Fibroblast of skin of left quadriceps (primary cell): ENCODE results near the gene MS4A4E.
"Not testable (repeated sequence)": the region's sequence is repeated elsewhere in the genome, so short reads cannot be mapped to it uniquely, and the experiment has no call there.

Experiments used
- DNase-seq, 2 experiments: peaks; one replicate each; pipeline ENCODE4 v3.0.0-alpha.2; 2013; ENCODE audit warnings: low read depth in 2 of 2

The MS4A4E gene

DNA sequence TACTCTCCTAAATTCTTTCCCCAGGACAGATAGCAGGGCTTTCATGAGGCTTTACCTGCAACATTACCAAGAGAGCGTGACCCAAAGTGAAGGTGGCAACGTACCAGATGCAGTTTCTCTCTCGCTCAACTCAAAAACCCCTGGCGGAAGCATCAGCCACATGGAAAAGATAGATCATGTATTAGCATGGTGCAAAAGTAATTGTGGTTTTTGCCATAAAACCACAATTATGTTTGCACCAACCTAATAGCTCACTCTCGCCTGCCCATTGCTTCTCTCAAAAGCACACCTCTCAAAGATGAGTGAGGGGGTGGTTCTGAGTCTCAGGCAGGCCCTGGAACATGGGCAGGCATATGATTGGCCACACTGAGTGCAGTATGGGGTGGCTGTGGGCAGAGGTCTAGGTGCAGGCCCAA lies 67.1 kb downstream of the MS4A4E start:
- no peak for DNase-seq

DNA sequence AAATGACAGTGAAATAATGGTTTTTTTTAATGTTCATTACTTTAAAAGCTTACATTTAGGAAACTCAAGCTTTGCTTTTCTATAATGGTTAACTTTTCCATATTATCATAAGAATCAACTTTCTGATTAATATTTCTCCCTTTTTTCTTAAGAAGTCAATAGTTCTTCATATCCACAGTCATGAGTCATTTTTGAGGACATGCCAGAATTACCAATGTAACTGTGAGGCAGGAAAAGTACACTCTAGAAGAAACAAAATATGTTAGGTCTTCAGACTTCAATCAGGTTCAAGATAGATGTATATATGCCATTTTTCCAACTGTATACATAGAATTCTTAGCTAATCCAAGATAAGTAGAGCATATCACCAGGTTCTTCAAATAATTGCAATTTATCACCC lies 70.9 kb downstream of the MS4A4E start:
- DNase-seq, result no peak

DNA sequence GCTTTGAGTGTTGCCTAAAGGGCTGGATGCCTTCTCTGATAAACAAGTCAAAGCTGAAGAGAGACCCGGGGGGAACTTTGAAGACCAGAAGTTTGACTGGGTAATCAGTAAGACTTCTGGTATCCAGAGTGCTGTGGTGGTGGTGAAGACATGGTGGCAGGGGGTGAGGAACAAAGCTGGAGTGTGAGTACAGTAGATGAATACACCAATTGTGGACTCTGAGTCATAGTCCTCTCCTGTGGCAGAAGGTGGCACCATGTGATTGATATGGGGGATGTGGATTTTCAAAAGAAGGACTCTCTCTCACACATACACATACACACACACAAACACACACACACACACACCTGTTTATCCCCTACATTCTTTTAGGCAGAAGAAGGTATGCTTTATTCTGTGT lies 72.4 kb downstream of the MS4A4E start:
- DNase-seq, result no peak

DNA sequence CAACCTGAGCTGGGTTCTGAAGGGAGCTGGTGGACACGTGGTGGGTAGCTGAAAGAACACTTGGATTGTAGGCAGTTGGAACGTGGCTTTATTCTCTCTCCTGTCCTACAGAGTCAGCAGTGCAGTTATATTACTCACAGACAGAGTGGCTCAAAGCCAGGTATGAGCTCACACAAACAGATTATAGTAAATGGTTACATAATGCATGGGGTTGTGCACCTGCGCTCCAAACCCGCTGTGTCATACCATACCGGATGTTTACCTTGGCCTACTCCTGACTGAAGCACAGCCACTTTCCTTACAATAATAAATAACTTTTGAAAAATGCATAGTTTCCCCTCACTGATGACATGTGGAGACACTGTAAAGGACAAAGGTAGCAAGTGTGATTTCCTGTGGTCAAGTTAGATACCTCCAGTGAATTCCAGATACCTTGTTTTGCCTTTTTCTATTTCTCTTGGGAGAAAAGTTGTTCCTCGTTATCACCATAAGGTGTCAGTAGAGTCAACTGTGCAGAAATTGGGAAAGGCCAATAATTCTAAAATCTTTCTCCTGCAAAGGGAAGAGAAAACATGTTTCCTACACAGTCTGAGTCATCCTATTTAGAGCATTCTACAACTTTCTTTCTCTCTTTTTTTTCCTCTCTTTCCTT lies 73.5 kb downstream of the MS4A4E start:
- no peak for DNase-seq

DNA sequence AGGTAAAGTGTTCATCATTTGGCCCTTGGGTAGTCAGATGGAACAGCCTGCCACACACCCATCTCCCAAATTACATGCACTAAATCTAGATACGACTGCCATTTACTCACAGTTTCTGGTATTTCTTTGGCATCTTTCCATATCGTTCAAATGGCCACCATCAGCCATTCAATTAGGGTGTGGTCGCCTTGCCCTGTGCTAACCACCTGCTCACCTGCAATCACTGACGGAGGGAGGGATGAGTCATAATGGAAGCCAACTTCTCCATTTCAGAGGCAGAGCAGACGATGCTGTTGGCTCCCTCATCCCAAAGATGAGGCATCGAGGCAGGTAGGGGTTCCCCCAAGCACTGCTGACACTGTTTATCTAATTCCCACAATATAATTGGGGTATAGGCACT lies 74.6 kb downstream of the MS4A4E start:
- no peak for DNase-seq

DNA sequence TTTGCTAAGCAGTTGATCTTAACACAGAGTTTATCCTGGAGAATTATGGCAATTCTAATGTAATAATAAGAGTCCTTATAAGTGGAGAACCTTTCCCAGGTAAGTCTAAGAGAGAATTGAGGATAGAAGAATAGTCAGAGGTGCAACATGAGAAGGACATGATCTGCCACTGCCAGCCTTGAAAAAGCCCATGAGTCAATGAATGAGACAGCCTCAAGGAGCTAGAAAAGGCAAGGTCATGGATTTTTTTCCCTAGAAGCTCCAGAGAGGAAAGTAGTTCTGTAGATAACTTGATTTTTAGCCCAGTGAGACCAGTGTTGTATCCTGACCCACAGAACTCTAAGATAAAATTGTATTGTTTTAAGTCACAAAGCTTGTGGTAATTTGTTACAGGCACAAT lies 77.0 kb downstream of the MS4A4E start:
- no peak for DNase-seq

DNA sequence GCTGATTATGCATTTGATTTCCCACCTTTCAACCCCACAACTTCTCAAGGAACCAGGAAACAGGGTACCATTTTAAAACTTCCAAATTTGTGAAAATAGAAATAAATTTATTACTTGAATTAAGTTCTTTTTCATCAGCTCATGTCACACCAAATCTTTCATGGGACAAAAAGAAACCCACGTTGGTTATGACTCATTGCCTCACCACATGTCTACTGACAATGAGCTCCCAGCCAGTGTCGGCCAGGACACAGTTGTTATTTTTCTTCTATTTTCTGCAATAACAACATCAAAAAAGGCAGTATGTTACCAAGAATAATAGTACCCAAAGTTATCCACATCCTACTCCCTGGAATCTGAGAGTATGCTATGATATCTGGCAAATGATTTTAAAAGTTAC lies 77.4 kb downstream of the MS4A4E start:
- no peak for DNase-seq

DNA sequence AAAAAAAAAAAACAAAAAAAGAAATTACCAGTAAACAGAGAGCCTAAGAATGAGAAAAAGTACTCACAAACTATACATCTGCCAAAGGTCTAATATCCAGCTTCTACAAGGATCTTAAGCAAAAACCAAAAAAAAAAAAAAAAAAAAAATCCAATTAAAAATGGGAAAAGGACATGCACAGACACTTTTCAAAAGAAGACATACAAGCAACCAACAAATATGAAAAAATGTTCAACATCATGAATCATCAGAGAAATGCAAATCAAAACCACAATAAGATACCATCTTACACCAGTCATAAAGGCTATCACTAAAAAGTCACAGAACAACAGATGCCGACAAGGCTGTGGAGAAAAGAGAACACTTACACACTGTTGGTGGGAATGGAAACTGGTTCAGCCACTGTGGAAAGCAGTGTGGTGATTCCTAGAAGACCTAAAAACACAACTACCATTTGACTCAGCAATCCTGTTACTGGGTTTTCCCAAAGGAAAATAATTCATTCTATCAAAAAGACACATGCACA lies 78.3 kb downstream of the MS4A4E start:
- DNase-seq, result no peak

DNA sequence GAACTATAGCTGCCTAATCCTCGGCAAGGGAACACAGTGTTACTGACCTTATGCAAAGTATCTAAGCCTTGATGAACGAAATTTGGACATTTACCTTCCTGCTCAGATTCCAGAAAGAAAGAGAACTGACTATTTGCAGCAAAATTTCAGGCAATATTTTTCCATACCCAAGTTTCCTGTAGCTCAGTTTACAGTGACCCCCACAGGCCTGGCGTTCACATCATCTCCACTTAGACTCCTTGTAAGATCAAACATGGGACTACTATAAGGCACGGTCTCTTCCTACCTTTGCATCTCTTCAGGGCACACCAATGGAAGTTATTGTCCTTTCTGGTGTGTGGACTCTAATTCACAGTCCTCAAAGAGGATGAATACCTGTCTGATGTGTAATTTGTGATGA lies 81.2 kb downstream of the MS4A4E start:
- no peak for DNase-seq

DNA sequence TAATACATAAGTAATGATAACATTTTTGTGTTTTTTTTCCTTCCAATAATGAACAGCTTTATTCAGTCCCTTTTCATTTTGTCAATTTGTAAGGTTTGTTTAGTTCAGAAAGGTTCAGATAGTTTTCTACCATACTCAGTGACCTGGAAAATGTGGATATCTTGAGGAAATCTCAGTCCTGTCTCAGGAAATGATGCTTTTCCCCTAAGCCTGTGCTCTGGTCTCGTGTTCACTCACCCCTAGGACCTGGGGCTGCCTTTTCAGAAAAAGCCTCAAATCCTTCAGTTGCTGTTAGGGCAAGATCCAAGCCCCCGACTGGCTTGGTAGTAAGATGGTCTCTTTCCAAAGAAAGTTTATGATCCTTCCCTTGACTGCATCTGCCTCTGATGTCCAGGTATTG lies 81.8 kb downstream of the MS4A4E start:
- no peak for DNase-seq

DNA sequence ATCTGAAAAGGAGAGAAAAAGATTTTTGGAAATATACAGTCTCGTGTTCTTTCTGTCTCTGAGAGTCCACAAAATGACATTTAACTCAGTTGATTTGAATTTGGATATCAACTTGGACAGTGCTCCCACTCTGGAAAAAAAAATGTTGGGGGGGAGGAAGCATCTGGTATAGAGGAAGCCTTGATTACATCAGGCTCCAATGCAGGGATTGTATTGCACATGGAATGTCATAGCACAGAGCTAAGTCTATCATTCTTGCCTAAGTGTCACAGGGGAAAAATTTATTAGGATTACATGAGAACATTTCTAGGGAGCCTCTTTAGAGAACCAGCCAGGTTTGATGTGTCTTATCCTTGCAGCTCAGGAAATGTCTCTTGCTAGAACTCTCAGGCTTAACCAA lies 83.1 kb downstream of the MS4A4E start:
- no peak for DNase-seq

DNA sequence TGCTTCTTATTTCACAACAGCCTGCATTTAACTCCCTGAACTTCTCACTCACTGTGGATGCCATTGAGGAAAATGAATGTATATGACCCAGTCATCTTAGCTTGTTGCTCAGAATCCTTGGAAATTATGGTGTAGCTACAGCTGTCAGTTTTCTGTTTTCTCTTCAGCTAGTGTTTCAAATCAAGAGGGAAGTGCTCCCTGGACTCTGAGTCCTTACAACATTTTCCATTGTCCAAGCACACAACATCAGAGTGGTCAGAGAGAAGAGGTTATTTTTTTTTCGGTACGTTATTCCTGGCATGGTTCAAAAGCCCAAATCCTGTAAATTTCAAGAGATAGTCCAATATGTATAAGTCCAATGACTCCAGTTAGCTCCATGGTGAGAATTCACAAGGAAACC lies 83.7 kb downstream of the MS4A4E start:
- no peak for DNase-seq

DNA sequence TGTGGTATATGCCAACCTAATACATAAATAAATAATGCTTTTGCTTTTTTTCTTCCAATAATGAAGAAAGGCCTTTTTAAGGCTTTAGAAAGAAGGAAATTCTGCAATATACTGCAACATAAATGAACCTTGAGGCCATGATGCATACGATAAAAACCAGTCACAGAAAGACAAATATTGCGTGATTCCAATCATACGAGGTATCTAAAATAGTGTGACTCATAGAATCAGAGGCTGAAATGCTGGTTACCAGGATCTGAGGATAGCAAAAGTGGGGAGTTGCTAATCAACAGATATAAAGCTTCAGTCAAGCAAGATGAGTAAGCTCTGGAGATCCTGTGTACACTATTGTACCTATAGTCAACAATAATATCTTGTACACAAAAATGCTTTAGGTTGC lies 84.3 kb downstream of the MS4A4E start:
- DNase-seq, result no peak

DNA sequence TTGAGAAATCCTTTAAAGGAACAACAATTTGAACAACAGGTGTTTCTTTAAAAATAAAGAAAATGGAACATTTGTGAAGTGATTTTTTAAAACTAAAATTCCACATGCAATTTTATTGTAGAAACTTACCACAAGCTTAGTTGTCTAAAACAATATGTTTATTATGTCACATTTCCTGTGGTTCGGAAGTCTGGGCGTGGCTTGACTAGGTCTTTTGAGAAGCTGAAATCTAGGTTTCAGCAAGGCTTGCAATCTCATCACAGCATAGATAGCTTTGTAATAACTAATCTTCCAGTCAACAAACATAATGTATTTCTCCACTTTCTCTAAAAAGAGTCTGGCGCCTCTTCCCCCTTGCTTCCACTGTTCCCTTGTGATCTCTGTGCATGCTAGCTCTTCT lies 87.0 kb downstream of the MS4A4E start:
- no peak for DNase-seq

DNA sequence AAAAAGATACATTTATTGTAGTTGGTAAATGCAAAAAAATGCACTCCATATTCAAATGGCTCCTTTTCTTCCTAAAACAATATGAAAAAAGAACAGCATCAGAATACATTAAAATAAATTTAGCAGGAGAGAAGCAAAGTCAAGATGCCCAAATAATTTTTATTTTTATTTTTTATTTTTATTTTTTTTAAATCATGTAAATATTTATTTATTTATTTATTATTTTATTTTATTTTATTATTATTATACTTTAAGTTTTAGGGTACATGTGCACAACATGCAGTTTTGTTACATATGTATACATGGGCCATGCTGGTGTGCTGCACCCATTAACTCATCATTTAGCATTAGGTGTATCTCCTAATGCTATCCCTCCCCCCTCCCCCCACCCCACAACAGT lies 90.2 kb downstream of the MS4A4E start:
- DNase-seq, result not testable (repeated sequence)

DNA sequence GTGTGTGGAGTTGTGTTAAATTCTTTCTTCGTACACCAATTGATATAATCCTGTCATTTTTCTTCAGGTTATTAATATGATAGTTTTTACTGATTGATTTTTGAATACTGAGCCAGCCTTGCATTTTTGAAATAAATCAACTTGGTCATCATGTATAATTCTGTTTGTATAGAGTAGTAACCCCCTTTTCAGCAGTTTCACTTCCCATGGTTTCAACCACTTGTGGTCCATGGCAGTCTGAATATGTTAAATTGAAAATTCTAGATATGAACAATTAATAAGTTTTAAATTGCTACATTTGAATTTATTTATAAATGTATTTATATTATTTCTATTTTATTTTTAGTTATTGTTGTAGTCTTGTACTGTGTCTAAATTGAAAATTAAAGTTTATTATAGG lies 92.7 kb downstream of the MS4A4E start:
- DNase-seq, result no peak
